GM18867 (cell line): Measurements from ENCODE around the gene RASA3.

ENCODE experiments used
- ATAC-seq: cut with Tn5 transposase; IDR thresholded peaks from one replicate; pipeline ENCODE4 v1.9.1; 2021; ENCODE audit warnings: mild to moderate bottlenecking, moderate library complexity; ENCODE audit not compliant: unreplicated experiment

The RASA3 gene

DNA sequence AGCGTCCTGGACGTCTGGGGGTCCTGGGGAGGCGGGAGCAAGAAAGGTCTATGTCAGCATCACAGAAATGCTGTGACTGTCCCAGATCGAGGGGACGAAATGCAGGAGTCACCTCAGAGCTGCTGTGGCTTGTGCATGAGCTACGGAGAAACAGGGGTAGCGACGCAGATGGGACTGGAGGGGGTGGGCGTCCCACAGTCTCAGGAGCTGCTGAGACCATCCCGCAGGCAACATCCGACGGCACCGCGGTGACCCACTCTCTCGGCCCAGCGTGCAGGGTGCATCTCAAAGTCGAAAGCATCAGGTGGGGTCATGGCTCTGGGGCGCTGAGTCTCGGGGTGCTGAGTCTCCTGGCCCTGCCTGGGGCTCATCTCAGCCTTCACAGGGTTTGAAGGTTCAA is 121.2 kb downstream of the RASA3 start:
- ATAC-seq = no peak

- no peak for ATAC-seq
Observed at GRCh38 chr13:114010401-114011101, 121.9 kb downstream of the RASA3 start.

DNA sequence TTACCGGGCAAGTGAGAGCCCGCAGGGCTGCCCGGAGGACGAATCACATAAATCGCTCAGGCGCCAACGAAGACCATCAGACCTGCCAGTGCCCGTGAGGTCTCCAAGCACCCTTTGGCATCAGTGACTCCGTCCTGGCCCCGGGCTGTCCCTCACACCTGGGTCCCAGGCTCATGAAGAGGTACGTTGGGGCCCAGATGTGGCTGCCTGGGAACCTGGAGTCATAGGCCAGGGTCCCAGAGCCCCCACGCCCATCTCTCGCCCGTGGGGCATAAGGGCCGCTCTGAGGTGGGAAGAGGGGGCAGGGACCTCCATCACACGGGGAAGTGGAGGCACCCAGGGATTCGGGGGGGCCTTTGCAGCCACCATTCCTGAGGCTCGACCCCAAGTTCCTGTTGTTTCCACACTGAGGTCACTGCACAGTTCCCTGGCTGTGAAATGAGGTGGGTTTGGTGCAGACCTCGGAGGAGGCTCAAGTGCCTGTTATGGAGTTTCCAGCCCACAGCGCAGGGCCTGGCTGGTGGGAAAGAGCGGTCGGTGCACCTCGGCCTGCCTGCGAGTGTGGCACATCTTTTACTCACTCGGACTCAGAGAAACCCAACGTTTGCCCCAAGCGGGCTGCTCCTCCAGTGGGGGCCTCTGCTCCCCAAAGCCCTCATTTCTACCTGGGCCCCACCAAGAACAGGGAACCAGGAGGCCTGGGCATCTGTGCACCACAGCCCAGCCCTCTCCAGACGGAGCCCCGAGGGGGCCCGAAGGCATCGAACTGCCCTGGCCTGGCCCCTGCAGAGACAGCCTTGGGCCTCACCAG is 122.6 kb downstream of the RASA3 start:
- ATAC-seq = no peak

GRCh38 chr13:114008964-114009589 is 123.3 kb downstream of the RASA3 start:
- ATAC-seq = no peak

- ATAC-seq = no peak
Observed at GRCh38 chr13:114007566-114007965, 124.9 kb downstream of the RASA3 start.

DNA sequence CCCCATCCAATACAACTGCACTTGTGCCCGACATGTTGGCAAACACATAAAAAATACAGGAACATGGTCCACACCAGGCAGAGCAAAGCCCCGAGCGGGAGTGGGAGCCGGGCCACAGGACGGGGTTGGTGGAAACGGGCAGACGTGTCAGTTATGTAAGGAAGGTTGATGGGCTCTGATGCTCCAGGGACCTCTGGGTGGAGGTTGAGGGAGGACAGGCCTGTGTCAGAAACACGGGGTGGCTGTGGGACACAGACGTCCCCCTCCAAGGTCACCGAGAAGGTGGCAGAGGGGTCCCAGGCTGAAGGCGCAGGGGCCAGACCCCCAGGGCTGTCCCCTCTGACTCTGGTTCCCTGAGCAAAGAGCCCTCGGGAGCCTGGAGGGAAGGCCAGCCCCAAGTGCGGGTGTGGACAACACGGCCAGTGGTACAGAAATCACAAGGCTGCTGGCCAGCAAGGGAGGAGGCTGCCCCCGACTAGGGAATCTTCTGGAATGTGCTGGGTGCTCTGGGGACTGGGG is 127.2 kb downstream of the RASA3 start:
- no peak for ATAC-seq

GRCh38 chr13:114004420-114005205 is 127.8 kb downstream of the RASA3 start:
- ATAC-seq = no peak

DNA sequence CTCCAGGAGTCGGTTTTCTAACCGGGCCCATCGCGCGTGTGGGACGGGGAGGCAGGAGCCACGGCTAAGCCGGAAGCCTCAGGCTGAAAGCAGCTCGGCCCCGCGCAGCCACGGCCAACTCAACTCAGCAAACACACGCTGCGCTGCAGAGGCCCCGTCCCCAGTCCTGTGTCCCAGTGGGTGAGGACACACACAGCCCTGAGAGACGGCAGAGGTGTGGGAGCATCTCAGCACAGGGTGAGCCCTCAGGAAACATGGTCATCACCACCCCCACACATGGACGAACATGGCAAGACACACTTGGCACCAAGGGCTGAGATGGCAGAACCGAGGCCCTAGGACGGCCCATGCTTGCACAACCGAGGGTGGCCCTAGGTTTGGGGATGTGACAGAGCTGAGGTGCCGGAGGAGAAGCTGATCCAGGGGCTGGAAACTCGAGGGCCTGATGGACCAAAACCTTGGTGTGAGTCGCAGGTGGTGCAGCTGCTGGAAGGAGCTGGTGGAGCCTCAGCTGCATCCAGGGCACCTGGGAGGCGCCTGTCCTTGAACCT is 129.6 kb downstream of the RASA3 start:
- no peak for ATAC-seq

- no peak for ATAC-seq
Observed at GRCh38 chr13:114002009-114002544, 130.3 kb downstream of the RASA3 start.

DNA sequence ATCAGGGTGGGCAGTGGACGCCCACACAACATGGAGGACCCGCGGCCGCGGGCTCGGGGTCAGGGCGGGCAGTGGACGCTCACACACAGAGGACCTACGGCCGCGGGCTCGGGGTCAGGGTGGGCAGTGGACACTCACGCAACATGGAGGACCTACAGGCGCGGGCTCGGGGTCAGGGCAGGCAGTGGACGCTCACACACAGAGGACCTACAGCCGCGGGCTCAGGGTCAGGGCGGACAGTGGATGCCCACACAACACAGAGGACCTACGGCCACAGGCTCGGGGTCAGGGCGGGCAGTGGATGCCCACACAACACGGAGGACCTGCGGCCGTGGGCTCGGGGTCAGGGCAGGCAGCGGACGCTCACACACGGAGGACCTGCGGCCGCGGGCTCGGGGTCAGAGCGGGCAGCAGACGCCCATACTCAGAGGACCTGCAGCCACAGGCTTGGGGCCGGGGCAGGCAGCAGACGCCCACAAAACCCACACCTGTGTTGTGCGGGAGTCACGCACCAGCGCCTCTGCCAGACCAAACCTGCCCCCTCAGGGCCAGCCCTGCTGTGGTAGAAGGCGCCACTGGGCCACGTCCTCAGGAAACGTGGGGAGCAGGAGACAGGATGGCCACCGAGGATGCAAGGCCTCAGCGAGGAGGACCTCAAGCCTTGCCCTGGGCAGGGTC is 131.0 kb downstream of the RASA3 start:
- no peak for ATAC-seq

GRCh38 chr13:114000151-114001040 is 132.0 kb downstream of the RASA3 start:
- no peak for ATAC-seq

- ATAC-seq = no peak
Observed at GRCh38 chr13:113999618-113999910, 132.9 kb downstream of the RASA3 start.

DNA sequence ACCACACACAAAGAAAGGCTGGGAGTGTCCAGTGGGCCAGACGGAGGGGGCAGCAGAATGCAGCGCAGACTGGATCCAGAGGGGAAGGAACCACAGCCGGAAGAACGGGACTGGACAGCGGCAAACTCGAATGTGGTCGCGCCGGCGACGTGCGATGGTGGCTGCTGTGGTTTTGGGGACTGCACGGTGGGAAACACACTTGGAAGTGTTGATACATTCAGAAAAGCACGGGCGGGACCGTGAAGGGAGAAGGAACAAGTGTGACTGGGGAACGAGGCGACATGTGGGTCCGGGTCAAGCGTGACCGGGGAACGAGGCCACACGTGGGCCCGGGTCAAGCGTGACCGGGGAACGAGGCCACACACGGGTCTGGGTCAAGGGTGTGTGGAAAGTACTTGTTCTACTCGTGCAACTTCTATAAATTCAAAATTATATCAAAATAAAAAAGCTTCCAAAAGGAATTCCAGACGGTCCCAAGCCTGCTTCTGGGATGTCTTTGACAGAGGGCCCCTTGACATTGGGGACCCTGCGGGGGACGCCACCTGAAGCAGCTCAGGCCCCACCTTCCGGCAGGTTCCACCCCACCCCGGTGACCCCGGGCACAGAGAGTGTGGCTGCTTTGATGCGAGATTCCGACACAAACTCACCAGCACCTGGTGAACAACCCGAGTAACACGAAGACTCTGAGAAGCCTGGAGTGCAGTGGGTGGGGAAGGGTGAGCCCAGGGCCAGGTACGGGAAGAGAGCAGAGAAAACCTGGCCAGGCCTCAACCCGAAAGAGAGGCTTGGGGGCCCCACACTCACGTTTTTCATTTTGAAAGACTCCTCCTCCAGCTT is 133.4 kb downstream of the RASA3 start:
- no peak for ATAC-seq

- no peak for ATAC-seq
Observed at GRCh38 chr13:113997845-113998751, 134.3 kb downstream of the RASA3 start.

DNA sequence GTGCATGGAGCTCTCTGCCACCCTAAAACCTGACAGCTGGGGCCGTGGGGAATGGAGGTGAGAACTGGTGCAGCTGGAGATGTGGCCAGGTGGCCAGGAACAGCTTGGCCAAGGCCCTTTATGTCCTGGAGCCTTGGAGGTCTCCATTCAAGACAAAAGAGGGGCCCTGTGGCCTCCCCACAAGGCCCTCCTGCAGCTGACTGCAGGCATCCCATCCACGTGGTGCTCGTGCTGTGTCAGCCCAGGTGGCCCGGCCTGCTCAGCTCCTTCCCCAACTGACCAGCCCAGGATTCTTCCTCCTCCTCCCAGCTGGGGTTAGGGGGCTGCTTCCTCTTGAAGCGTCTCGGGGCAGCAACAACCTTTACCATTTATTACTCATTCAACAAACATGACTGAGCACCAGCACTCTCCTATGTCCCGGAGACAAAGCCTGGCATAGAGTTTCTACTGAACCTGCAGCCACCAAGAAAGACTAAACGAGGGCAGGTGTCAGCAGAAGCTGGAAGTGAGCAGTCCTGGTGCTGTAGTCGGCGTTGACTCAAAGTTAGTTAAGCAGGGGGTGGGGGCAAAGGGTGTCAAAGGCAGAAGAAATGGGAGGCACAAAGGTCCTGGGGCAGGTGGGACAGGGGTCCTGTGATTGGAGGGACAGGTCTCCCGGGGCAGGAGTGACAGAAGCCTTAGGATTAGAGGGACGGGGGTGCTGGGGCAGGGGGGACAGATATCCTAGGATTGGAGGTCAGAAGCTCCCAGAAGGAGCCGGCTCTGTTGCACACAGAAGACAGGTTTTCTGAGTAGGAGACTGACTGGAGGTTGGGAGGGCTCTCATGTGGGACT is 135.3 kb downstream of the RASA3 start:
- no peak for ATAC-seq
